Prostate gland (tissue), 2 donors: ENCODE results near the gene FAAH2.

Experiments
- POLR2A ChIP-seq: fragments of 450-650 bp; IDR thresholded peaks from one replicate; pipeline ENCODE4 v1.6.1; 2016; ENCODE audit warnings: antibody characterized with exemption, mild to moderate bottlenecking
- POLR2AphosphoS5 ChIP-seq: sonication (generic); formaldehyde crosslinking; IDR thresholded peaks from one replicate; pipeline ENCODE4 v1.6.1; 2017; ENCODE audit warnings: antibody characterized with exemption
- TF ChIP-seq, protein P1 (sequence below), 4 experiments: fragments of 200-600 bp in 2 of 4; fragments of 450-650 bp in 2 of 4; sonication (generic) in 2 of 4; IDR thresholded peaks; 1 replicate in 3 of 4; 2 replicates in 1 of 4; pipeline ENCODE4 v1.5.1; 2016 to 2019; ENCODE audit warnings: antibody characterized with exemption in 4 of 4, mild to moderate bottlenecking in 2 of 4, moderate library complexity in 2 of 4

DNA sequence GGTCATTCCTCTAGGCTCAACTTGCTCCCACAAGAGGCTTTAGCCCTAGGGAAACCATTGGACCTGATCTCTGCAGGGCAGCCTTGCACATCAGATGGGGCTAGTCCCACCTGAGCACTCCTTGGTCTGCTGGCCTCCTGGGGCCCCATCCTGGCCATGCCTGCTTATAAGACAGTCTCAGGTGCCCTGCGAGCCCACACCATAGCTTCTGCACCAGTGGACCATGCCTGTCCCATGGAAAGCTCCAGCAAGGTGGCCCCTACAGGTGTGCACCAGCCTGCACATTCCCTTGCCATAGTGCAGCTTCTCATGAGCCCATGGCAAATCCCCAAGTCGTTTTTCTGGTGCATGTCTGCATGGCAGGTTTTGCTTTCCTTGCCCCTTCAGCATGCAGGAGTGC, 19.6 kb upstream of the FAAH2 start:
- TF ChIP-seq POLR2AphosphoS5 (no peak), POLR2A (no peak)
- TF ChIP-seq, protein P1, sequence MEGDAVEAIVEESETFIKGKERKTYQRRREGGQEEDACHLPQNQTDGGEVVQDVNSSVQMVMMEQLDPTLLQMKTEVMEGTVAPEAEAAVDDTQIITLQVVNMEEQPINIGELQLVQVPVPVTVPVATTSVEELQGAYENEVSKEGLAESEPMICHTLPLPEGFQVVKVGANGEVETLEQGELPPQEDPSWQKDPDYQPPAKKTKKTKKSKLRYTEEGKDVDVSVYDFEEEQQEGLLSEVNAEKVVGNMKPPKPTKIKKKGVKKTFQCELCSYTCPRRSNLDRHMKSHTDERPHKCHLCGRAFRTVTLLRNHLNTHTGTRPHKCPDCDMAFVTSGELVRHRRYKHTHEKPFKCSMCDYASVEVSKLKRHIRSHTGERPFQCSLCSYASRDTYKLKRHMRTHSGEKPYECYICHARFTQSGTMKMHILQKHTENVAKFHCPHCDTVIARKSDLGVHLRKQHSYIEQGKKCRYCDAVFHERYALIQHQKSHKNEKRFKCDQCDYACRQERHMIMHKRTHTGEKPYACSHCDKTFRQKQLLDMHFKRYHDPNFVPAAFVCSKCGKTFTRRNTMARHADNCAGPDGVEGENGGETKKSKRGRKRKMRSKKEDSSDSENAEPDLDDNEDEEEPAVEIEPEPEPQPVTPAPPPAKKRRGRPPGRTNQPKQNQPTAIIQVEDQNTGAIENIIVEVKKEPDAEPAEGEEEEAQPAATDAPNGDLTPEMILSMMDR (IDR thresholded peaks at IDR 0.05): no peak
